SK-N-MC (cell line): Measurements from ENCODE around the gene MYO16.

Experiments
- EZH2 ChIP-seq: fragments of 200-600 bp; sonication (generic); IDR thresholded peaks from one replicate; pipeline ENCODE4 v1.6.1; 2017; ENCODE audit warnings: antibody characterized with exemption
- POLR2AphosphoS5 ChIP-seq: IDR thresholded peaks from 2 replicates; pipeline ENCODE4 v1.6.1; 2012; ENCODE audit warnings: mild to moderate bottlenecking, low read depth, low read length, borderline replicate concordance

- TF ChIP-seq POLR2AphosphoS5 (no peak), EZH2 (no peak)
Measured at GRCh38 chr13:108707584-108707983, 78.2 kb downstream of the MYO16 start.
